Neural crest cell (in vitro differentiated cells): ENCODE data around the gene ATOH7. TPM values are rescaled to one million over a fixed set of nuclear protein-coding genes. Genes with fewer than 3 reads are reported as not detected.

Experiments
- DNase-seq: peaks from one replicate; pipeline ENCODE4 v3.0.0; 2021; ENCODE audit warnings: low read depth, mixed read lengths, low spot score
- H3K27ac Mint-ChIP-seq: one replicate; pipeline ENCODE4 v1.8.0; 2021; ENCODE audit warnings: mild to moderate bottlenecking, mixed read lengths; ENCODE audit not compliant: unreplicated experiment
- H3K27me3 Mint-ChIP-seq: 2 replicates; pipeline ENCODE4 v1.8.0; 2021; ENCODE audit warnings: low read depth, mild to moderate bottlenecking, mixed read lengths
- H3K36me3 Mint-ChIP-seq: 2 replicates; pipeline ENCODE4 v1.8.0; 2021; ENCODE audit warnings: low read depth, mild to moderate bottlenecking, mixed read lengths
- H3K4me1 Mint-ChIP-seq: 2 replicates; pipeline ENCODE4 v1.8.0; 2021; ENCODE audit warnings: mixed read lengths
- H3K4me3 Mint-ChIP-seq: one replicate; pipeline ENCODE4 v1.8.0; 2021; ENCODE audit warnings: mild to moderate bottlenecking, mixed read lengths
- H3K9me3 Mint-ChIP-seq: 2 replicates; pipeline ENCODE4 v1.8.0; 2021; ENCODE audit warnings: mixed read lengths
- total RNA-seq: library from RNA; stranded (reverse); gene quantifications from 2 replicates; pipeline ENCODE4 v1.2.1, GENCODE V29; 2021
- TF ChIP-seq, protein P1 (sequence below): fragments of 200-600 bp; sonication (generic); conservative IDR thresholded peaks from 2 replicates; pipeline ENCODE4 v1.5.0; 2021; ENCODE audit warnings: antibody characterized with exemption, mild to moderate bottlenecking

The ATOH7 gene
- total RNA-seq, 1 donor from 2014 or later = 0.84 TPM

DNA sequence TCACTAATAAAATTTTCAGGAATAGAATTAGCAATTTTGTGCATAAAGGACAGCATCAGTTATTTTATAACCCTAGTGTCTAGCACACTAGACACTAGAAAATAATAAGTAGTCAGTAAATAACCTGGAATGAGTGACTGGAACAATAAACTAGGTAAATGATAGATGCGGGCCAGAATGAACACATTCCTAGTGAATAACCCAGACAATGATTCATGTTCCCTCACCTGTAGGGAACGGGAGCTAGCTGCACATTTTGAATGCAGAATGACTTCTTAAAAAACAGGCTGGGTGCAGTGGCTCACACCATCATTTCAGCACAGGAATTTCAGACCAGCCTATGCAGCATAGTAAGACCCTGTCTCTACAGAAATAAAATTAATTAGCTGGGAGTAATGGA, 3.2 kb upstream of the ATOH7 start:
- no peaks in the 10 kb centered on the region for H3K36me3 Mint-ChIP-seq
- no peak overlapping the region for H3K4me3 Mint-ChIP-seq
- no peaks in the 10 kb centered on the region for H3K9me3 Mint-ChIP-seq
- H3K27ac Mint-ChIP-seq = no peak overlapping the region
- TF ChIP-seq, protein P1, sequence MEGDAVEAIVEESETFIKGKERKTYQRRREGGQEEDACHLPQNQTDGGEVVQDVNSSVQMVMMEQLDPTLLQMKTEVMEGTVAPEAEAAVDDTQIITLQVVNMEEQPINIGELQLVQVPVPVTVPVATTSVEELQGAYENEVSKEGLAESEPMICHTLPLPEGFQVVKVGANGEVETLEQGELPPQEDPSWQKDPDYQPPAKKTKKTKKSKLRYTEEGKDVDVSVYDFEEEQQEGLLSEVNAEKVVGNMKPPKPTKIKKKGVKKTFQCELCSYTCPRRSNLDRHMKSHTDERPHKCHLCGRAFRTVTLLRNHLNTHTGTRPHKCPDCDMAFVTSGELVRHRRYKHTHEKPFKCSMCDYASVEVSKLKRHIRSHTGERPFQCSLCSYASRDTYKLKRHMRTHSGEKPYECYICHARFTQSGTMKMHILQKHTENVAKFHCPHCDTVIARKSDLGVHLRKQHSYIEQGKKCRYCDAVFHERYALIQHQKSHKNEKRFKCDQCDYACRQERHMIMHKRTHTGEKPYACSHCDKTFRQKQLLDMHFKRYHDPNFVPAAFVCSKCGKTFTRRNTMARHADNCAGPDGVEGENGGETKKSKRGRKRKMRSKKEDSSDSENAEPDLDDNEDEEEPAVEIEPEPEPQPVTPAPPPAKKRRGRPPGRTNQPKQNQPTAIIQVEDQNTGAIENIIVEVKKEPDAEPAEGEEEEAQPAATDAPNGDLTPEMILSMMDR = no peak
- DNase-seq = no peak
- peaks cover 17% of the 10 kb centered on the region for H3K4me1 Mint-ChIP-seq
- peaks cover 23% of the 10 kb centered on the region for H3K27me3 Mint-ChIP-seq

DNA sequence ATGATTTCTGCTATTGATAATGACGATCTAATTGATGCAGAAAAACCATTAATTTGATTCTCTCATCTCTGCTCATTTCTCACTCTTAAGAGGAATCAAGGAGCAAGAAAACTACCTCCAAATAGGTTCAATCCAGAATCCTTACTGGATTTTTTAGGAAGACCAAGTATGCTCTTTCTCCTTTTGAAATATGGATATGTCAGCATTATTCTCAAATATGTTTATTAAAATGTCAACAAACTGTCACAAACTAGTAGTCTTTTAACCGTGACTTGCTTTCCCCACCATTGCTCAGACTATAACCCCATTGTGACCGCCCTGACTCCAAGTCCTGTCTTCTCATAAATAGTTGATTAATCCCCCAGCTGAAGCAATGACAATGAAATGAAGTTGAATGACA, 1.1 kb upstream of the ATOH7 start:
- Mint-ChIP-seq H3K36me3 (no peaks in the 10 kb centered on the region), H3K27me3 (peaks cover 23% of the 10 kb centered on the region)

DNA sequence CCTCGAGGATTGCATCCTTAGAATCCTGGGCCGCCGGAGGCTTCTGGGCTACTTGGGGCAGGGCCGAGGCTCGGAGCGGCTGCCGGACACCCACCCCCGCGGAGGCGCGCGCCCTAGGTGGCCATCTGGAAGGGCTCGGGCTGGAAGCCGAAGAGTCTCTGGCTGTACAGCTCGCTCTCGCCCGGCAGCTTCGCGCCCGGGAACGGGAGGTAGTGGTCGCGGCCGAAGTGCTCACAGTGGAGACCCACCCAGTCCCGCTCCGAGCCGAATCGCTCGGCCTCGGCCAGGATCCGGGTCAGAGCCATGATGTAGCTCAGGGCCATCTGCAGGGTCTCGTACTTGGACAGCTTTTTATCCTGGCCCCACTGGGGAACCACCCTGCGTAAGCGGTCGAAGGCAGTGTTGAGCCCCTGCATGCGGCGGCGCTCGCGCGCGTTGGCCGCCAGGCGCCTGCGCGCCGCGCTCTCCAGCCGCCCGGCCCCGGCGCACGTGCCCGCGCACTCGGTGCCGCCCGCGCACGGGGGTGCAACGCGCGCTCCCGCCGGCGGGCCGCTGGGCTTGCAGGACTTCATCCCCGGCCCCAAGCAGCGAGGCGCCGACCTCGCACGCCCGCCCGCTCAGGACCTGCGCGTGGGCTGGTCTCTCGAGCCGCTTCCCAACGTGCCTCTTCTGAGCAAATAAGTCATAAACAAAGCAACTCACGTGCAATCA, 652 bp downstream of the ATOH7 start:
- Mint-ChIP-seq H3K9me3 (no peaks in the 10 kb centered on the region), H3K4me1 (peaks cover 17% of the 10 kb centered on the region), H3K36me3 (no peaks in the 10 kb centered on the region), H3K27me3 (peaks cover 23% of the 10 kb centered on the region), H3K4me3 (peak overlapping the region; percentile 91), H3K27ac (peak overlapping the region; percentile 98)
- DNase-seq = peak; percentile 70
- TF ChIP-seq, protein P1 = peak; percentile 35

More for the DNA sequence above, 1.1 kb upstream of the ATOH7 start:
- no peak for DNase-seq
- no peak overlapping the region for H3K27ac Mint-ChIP-seq
- peaks cover 17% of the 10 kb centered on the region for H3K4me1 Mint-ChIP-seq
- H3K4me3 Mint-ChIP-seq = peak overlapping the region; percentile 12
- no peaks in the 10 kb centered on the region for H3K9me3 Mint-ChIP-seq
- TF ChIP-seq, protein P1 = no peak

DNA sequence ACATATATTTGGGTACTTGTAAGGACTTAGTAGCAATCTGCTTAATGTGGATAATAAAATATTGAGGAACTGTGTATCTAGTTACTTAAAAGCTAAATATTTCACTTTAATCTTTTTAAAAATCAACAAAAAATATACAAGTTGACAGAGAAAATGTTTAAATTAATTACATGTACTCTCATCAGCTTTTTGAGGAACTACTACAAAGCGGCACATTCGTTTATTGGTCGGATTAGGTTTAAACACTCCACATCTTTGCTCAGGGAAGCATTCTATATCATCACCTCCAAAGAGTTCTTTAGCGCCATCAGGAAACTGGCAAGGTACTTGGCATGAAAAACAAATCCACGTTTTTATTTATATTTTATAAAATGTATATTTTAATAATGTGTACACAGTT, 1.6 kb downstream of the ATOH7 start:
- TF ChIP-seq, protein P1 = no peak
- Mint-ChIP-seq H3K4me1 (peaks cover 17% of the 10 kb centered on the region), H3K36me3 (no peaks in the 10 kb centered on the region), H3K27ac (no peak overlapping the region), H3K27me3 (peaks cover 23% of the 10 kb centered on the region), H3K9me3 (no peaks in the 10 kb centered on the region), H3K4me3 (peak overlapping the region; percentile 51)
- no peak for DNase-seq

DNA sequence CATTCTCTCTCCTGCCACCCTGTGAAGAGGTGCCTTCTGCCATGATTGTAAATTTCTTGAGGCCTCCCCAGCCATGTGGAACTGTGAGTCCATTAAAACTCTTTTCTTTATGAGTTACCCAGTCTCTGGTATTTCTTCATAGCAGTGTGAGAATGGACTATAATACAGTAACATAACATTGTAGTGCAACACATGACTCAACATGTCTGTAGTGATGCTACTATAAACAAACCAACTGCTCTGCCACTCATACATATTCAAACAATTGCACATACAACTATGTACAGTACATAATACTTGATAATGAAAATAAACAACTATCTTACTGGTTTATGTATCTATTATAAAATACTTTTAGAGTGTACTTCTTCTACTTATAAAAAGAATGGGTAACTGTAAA, 7.1 kb downstream of the ATOH7 start:
- no peak for DNase-seq
- H3K4me1 Mint-ChIP-seq = no peaks in the 10 kb centered on the region

More for the DNA sequence above, 7.1 kb downstream of the ATOH7 start:
- no peaks in the 10 kb centered on the region for H3K9me3 Mint-ChIP-seq
- H3K4me3 Mint-ChIP-seq = no peak overlapping the region
- H3K27ac Mint-ChIP-seq = no peak overlapping the region
- TF ChIP-seq, protein P1 = no peak
- H3K27me3 Mint-ChIP-seq = no peaks in the 10 kb centered on the region
- no peaks in the 10 kb centered on the region for H3K36me3 Mint-ChIP-seq
